OCI-M1 (cell line): ENCODE measurements around the gene SPEF1.
A peak's percentile ranks its signal among the peaks of the same experiment; 100 is the strongest.

ENCODE experiments used
- DNase-seq: peaks from one replicate; lab custom pipeline; 2025; lab: John Stamatoyannopoulos, UW

The SPEF1 gene

DNA sequence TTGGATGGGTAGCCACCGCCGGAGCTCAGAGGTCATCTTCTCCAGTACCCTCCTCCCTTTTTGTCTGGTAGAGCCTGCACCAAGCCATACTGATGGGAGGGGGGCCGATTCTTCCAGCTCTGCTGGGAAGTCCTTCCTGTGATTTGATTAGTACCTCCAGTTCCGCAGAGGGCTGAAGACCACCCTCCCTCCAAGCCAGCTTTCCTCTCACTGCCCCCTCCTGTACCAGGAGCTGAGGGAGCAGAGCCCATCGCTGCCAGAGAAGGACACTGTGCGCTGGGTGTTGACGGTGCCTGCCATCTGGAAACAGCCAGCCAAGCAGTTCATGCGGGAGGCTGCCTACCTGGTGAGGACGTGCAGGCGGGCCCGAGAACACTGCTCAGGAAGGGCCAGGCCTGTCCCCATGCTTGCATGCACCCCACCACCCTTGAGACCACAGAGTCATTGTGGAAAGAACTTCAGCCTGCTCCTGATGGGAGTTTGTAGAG is 35.5 kb downstream of the SPEF1 start:
- no peak for DNase-seq

DNA sequence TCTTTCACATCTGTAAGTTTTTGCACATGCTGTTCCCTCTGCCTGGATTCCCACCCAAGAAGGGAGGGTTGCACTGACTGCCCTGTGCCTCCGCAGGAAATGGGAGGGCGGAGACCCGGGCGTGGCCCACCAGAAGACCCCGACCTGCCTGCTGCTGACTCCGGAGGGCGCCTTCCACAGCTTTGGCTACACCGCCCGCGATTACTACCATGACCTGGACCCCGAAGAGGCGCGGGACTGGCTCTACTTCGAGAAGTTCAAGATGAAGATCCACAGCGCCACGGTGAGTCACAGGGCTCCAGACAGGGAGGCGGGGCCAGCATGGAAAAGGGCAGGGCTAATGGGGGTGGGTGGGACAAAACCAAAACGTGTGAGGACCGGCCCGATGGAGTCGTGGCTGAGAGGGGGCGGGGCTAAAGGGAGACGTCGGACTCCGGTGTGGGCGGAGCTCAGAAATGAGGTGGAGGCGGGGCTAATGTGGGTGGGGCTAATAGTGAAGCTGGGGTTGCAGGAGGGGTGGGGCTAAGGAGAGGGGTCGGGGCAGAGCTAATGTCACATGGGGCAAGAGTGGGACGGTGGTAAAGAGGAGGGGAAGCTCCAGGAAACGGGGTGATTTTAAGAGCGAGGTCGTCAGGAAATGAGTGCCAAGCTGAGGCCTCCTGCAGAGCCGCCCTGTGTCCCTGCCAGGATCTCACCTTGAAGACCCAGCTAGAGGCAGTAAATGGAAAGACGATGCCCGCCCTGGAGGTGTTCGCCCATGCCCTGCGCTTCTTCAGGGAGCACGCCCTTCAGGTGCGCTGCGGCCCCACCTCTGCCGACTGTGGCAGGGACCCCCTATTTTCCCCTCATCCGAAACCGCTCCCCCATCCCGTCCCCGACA is 36.2 kb downstream of the SPEF1 start:
- peak; percentile 91 for DNase-seq

DNA sequence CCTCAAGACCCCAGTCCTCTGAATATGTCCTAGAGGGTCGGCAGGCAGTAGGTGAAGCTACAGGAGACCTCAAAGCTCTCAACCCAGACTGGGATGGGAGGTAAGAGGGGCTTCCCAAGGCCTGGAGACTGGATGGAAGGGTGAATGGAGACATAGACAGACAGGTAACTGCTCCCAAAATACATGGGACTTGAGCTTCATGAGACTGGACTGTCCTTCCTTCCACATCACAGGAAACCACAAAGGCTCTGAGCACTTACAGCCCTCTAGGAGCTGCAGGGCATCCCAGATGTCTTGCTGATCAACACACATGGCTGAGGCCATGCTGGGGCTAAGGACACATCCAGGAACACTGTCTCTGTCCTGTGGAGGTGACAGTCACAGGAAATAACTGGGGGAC is 37.2 kb downstream of the SPEF1 start:
- DNase-seq = no peak

DNA sequence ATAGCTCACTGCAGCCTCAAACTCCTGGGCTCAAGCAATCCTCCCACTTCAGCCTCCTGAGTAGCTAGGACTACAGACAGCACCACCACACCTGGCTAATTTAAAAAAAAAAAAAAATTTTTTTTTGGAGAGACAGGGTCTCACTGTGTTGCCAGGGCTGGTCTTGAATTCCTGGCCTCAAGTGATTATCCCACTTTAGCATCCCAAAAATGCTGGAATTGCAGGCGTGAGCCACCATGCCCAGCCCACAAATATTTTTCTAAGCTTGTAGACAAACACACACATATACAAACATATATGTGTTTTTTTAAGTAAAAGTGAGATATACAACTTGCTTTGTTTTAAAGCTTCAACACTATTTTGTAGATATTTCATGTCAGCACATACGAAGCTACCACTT is 38.0 kb downstream of the SPEF1 start:
- no peak for DNase-seq

DNA sequence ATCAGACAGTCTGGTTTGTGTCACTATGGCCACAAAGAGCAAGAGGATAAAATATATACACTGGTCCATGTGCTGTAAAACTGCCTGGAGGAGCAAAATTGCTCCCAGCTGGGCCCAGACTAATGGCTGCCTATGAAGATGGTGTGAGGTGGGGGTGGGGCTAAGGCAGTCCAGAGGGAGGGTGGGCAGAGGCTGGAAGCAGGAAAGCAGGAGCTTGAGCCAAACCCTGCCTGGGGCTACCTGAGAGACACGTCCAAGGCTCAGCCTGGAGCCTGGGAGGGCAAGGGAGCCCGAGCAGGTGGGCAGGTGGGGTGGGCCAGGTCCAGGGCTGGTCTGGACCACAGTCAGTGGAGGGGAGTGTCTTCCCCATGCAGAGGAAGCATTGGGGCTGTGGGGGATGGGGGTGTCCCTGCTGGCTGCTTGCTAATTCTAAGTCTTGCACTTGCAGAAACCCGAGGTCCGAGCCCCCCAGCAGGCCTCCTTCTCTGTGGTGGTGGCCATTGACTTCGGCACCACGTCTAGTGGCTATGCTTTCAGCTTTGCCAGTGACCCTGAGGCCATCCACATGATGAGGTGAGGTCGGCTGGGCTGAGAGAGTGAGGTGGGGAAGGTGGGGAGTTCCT is 39.3 kb downstream of the SPEF1 start:
- no peak for DNase-seq

DNA sequence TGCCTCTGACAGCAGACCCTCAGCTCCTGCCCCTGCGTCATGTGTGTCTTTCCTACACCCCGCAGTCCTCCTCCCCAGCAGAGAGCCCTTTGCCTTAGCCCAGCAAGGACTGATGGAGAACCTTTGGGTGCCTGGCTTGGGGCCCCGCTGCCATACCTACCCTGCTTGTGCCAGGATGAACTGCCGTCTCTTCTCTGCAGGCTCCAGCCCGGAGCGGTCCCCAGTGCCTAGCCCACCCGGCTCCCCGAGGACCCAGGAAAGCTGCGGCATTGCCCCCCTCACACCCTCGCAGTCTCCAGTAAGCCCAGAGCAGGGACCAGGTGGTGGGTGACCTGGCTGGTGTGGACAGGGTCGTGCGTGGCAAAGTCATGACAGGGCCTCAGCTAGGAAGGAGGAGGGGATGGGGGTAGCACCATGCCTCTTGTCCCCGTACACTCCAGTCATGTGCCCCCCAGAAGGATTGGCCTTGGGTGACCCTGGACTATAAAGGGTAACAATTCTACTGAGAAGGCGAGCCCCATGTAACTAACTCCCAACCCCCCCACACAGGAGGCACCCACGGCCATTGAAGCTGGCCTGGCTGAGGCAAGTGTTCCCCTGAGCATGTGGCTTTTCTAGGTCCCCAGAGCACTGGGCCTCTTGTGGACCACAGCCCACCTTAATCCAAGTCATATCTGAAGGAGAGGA is 40.5 kb downstream of the SPEF1 start:
- no peak for DNase-seq

DNA sequence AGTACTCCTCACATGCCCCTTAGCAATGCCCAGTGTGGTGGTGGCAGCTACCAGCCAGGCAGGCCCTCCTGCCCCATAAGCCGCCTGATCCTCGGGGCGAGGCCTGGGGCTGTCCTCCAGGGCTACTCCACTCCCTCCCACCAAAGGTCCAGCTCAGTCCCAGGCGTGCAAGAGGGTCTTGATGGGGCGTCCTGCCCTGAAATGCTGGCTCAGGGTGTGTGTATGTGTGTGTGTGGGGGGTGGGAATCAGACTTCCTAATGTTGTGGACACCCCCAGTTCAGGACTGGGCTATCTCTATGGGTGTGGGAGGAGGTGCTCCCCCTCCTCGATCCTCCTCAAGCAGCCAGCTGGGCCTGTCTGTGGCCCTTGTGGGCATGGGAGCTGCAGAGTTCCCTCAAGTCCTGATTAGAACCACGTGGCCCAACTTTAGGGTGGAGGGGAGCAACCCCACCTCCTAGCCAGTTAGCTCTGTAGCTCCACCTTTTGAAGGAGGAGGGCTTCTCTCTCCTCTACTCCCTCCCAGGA is 41.3 kb downstream of the SPEF1 start:
- DNase-seq = peak; percentile 36

DNA sequence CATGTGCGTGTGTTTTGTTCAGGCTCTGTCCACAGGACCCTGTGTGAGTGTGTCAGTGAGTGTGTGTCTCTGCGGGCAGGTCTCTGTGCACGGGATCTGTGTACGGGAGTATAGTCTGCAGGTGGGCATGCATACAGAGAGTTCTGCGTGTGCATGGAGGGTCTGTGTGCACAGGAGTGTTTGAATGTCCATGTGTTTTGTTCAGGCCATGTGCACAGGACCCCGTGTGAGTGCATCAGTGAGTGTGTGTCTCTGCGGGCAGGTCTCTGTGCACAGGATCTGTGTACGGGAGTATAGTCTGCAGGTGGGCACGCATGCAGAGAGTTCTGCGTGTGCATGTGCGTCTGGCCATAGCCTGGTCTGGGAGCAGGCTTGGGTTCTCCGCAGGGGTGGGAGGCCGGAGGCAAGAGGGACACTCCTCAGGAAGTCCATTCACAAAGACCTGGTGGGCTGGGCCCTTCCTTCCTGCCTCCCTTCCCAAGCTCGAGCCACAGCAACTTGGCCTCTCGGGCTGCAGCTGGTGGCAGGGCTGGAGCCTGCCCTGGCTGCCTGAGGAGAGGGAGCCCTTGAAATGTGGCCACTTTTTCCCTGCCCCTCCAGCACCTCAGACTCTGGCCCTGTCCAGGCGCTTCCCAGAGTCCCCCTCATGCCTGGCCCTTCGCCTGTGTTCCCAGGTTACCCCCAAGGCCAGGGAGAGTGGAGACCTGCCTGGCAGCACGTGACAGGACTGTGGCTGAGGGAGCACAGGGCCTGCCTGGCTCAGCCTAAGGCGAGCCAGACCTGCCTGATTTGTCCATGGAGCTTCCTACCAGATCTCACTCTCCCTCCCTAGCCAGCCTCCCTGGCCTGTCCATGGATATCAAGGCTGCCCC is 42.0 kb downstream of the SPEF1 start:
- no peak for DNase-seq

DNA sequence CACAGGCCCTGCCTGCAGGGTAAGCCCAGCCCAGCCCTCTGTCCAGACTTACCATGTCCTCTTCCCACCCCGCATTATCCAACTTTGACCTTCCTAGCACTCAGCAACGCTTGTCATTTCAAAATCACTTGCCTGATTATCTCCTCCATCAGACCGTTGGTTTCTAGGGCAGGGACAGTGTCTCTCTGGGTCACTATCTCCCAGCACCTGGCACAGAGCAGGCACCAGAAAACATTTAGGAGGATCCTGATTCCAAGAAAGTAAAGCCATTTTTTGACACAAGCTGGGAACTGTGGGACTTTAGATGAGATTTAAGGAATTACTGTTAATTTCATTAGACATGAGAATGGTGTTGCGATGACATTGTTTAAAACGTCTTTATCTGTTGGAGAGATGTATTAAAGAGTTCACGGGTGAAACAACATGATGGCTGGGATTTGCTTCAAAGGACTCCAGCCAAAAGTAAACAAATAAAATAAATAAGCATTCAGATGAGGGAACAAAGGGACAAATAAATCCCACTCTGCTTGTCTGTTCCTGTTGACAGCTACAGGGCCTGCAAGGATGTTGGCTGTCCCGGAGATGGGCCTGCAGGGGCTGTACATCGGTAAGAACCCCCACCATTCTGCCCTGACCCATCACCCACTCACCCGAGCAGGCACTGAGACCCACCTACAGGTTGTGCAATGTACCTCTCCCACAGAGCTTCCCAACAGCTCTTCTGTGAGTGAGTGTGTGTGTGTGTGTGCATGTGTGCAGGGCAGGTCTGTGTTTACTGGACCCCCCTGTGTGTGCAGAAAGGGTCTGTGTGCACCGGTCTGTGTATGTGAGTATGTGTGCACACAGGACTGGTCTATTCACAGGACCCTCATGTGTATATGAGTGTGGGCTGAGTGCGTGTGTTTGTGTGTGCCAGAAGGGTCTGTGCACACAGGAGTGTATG is 42.9 kb downstream of the SPEF1 start:
- DNase-seq = peak; percentile 35

DNA sequence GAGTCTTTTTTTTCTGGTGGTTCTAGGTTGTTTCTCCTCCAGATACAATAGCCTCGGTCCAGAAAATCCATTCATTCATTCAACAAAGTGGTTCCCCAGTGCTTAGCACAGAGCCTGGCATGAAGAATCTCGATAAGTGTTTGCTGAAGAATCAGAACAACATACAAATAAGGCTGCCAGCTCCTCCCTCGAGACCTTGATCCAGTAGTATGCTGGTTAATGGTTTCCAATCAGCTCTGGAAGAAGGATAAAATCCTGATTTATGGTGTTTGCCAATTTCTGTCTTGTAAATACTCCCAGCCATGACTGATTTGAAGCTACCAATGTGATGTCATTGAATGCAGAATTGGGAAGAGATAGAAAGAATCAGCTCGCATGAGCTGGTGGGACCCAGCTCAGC is 45.5 kb downstream of the SPEF1 start:
- DNase-seq = no peak

DNA sequence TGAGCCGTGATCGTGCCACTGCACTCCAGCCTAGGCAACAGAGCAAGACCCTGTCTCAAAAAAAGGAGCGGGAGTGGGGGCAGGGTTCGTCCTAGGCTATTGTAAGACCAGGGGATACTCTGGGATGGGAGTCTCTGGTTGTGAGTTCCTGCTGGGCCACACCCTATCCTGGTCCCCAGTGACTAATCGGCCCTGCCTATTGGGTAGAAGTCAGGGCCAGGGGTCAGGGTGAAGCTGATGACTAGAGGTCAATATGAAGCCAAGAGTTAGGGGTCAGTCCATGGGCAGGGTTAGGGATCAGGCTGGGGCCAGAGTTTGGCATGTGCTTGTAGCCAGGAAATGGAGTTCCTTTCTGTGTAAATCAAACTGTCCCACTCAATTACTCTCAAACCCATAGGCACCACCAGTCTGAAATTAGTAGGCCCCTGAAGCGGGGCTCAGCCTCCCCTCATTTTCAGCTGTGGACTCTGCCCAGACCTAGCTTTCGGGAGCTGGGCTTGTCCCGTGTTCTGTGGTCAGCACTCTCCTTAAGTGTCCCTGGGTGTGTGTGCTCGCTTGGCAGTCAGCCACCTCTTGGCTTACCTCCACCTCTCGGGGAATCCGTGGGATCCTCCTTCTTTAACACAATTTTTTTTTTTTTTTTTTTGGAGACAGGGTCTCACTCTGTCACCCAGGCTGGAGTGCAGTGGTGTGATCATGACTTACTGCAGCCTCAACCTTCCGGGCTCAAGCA is 47.0 kb downstream of the SPEF1 start:
- no peak for DNase-seq

DNA sequence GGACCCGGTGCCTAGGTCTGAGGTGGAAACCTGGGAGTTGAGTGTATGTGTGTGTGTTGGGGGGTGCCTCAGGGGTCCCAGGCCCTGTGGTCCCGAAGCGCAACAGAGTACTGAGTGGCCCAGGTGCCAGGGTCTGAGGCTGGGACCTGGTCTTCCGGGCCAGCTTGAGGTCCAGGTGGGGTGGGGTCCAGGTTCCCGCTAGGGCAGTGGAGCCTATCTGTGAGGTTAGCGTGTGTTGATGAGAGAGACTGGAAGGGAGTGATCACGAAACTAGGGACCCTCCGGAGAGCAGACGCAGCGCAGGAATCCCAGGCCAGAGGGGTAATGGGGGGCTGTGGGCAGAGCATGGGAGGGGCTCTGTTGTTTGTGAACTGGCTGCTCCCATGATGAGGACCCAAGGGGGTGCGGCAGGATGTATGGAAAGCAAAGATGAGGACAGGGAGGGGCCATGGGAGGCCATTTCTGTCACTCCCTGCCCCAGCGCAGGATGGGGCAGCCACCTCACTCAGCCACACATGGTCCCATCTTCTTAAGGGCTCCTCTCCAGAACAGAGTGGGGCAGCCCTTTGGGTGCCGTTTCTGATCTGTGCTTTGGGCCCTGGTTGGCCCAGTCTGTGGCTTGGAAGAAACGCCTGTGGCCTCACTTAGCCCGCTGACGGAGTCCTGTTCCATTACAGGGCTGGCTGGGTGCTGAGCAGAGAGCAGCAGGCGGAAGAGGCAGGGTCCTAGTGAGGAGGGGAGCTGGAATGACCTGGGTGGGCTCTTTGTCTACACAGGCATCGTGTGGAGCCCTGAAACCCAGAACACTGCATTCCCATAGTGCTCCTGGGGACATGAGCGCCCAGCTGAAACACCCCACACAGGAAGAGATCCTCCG is 47.9 kb downstream of the SPEF1 start:
- DNase-seq = no peak

DNA sequence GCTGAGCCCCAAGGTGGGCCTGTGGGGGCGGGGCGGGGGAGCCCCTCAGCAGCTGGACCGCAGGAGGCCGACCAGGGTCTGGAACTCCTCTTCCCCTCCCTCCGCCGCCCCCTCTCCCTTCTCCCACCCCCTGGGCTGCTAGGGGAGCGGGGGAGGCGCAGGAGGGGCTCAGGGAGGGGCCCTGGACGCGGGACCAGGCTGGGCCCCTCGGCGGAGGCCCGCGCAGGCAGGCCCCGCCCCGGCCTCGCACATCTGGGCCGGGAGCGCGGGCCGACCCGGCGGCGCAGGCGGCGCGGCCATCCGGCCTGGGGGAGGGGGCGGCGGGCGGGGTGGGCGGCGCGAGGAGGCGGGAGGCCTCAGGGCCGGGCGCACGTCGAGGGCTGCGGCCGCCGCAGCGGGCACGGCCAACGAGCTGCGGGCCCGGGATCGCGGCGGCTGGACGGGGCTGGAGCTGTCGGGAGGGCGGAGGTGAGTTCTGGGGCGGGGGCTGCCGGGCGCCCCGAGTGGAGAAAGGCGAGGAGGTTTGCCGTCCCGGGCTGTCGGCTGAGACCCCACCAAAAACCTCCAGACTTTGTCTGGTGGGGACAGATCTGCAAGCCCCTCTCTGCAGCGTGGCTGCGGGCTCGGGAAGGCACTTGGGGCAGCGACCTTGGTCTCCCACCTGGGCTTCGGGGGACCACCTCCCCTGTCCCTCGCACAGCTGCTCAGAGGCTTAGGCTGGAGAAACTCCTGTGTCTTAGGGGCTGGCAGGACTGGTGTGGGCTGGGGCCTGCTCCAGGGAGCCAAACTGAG is 48.7 kb downstream of the SPEF1 start, which contains the start of gene HSPA12B:
HSPA12B (plus strand) TSS at position 359 of the 792 bp plus-strand sequence. CDS start 5,990 bp downstream, outside the sequence.
- DNase-seq = no peak

DNA sequence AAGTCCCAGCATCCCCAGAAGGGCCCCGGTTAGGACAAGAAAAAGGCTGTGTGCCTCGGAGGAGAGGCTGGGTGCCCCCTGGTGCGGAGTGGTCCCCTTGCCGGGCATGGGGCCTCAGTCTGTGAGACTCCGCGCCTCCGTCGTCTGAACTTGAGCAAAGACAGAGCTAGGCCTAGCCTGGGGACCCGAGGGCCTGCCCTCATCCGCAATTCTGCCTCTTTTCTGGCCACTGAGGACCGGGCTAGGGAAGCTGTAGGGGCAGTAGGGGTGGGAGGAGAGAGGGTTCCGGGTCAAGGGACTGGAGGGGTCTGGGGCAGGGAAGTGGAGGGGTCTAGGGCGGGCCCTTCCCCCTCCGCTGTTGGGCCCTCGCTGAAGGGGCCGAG is 49.3 kb downstream of the SPEF1 start:
- DNase-seq = no peak

DNA sequence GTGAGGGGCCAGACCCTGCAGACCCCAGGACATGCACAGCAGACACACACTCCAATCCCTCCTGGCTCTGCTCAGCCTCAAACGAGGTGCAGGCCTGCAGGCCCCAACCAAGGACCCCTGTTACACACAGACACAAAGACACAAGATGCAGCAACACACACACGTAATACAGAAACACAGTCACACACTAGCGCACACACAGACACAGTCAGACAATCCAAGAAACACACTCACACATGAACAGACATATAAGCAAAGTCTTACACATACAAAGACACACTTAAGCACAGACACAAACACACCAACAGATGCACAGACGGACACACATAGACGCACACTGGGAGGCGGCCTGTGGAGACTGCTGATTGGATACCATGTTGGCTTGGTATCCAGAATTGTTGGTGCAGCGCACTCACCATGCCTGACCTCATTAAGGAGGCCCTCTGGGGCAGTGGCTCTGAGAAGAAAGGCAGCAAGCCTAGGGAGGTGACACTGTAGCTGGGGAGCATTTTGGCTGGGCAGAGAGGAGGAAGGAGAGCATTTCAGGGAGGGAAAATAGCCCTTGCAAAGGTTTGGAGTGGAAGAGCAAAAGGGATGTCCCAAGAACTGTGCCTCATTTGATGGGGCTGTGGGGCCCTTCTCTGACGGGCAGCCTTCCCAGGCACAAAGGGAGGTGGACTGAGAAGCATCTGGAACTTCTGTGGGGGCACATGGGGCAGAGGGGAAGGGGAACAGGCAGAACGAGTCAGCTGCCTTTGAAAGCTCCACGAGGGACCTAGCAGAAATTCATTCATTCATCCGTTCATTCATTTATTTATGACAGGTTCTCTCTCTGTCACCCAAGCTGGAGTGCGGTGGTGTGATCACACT is 50.2 kb downstream of the SPEF1 start:
- DNase-seq = no peak

DNA sequence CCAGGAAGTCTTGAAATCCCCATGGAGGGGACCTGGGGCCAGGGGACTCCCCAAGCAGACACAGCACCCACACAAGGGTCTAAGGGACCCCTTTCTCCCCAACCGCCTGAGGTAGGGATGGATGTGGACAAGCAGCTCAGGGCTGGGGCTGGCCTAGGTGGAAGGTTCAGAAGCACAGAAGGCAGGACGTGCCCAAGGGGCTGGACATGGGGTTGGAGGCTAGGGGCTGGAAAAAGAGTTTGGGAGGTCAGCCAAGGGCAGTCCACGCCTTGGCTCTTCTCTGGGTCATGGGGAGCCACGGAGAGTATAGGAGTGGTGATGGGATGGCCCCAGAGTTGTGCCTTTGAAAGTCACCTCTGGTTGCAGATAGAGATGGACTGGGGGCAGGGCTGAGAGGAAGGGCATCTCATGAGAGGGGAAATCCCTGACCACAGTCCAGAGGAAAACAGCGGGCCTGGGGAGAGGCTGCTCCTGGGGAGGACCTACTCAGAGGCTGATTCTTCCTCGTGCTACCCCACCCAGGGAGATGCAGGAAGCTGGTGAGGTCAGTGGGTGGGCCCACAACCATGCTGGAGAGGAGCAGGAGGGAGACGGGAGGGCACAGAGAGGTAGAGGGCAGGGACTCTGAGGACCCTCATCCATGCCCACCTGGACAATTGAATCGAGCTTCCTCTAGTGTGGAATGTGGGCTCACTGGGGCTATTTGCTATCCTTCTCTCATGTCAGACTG is 51.3 kb downstream of the SPEF1 start:
- DNase-seq = no peak
